Muscle layer of duodenum (tissue), 2 donors: ENCODE data around the gene BEGAIN.

Experiments used
- H3K27ac ChIP-seq: one replicate; pipeline ENCODE4 v1.7.0; 2013; ENCODE audit warnings: mild to moderate bottlenecking, low read length
- H3K27me3 ChIP-seq: one replicate; pipeline ENCODE4 v1.7.0; 2013; ENCODE audit warnings: low read depth, mild to moderate bottlenecking, control low read depth, low read length
- H3K36me3 ChIP-seq, 2 donors: one replicate each; pipeline ENCODE4 v1.7.0; 2013; ENCODE audit warnings: low read length in 2 of 2, control low read depth in 1 of 2, mild to moderate bottlenecking in 1 of 2; ENCODE audit not compliant: insufficient read depth in 2 of 2, control insufficient read depth in 1 of 2
- H3K4me1 ChIP-seq, 2 donors: one replicate each; pipeline ENCODE4 v1.7.0; 2013; ENCODE audit warnings: low read length in 2 of 2, mild to moderate bottlenecking in 2 of 2, control low read depth in 1 of 2, moderate library complexity in 1 of 2; ENCODE audit not compliant: insufficient read depth in 2 of 2, control insufficient read depth in 1 of 2
- H3K4me3 ChIP-seq, 2 donors: one replicate each; pipeline ENCODE4 v1.7.0; 2013; ENCODE audit warnings: low read length in 2 of 2, low read depth in 1 of 2, mild to moderate bottlenecking in 1 of 2
- H3K9me3 ChIP-seq, 2 donors: one replicate each; pipeline ENCODE4 v1.7.0; 2013; ENCODE audit warnings: low read length in 2 of 2, control low read depth in 1 of 2, mild to moderate bottlenecking in 1 of 2; ENCODE audit not compliant: control insufficient read depth in 1 of 2
- donor health status: healthy.

Gene BEGAIN

DNA sequence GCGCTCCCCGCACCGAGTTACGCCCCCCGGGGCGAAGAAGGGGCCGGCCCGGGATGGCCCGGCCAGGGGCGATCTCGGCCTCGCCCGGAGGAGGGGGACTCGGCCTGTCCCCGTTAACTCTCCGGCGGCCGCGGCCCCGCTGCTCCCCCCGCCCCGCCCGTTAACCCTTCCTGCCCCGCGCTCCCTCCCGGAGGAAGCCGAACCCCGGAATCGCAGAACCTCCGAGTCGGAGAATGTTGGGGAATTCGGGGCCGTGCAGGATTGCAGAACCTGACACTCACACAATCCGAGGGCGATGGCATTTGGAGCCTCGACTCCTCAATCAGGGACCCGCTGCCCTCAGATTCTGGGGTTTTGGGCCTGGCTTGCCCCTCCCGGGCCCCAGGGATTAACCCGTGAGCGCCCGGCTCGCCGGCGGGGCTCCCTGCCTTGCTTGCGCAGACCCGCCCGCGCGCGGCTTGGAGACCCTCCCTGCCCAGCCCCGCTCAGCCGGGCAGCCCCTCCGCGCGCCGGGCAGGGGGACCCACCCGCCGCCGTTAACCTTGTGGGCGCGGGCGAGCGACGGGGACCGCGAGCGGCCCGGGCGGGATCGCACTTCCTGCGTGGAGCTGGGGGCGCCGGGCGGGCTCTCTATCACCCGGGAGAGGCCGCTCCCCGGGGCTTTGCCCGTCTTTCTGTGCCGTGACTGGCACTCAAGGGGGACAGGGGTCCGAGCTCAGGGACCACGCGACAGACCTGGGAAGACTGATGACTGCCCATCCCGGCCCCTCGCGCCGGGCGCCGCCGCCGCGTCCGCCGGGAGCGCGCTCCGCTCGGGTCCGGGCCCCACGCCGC lies 18.8 kb downstream of the BEGAIN start:
- no peaks in the 10 kb centered on the region for H3K36me3 ChIP-seq

DNA sequence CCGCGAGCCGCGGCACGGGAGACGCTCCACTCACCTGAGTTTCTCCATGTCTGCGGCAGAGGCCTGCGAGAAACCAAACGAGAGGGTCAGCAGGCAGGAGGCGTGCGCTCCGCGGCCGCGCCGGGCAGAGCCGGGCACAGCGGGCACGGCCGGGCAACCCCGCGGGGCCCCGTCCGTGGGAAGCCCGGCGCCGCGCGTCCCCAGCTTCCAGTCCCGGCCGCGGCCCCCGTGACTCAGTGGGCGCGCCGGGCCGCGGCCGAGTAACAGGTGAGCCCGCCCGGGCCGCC lies 19.4 kb downstream of the BEGAIN start:
- H3K9me3 ChIP-seq = no peaks in the 10 kb centered on the region
- H3K36me3 ChIP-seq = no peaks in the 10 kb centered on the region
- H3K4me1 ChIP-seq = peaks cover 0 to 25% of the 10 kb centered on the region in 2 donors
- no peak overlapping the region for H3K27ac ChIP-seq
- H3K27me3 ChIP-seq = peaks cover 26% of the 10 kb centered on the region
- peak overlapping the region in 1 of 2 donors; percentile 66 for H3K4me3 ChIP-seq

More for the DNA sequence above, 18.8 kb downstream of the BEGAIN start:
- H3K4me1 ChIP-seq = peaks cover 0 to 25% of the 10 kb centered on the region in 2 donors
- no peak overlapping the region for H3K27ac ChIP-seq
- H3K27me3 ChIP-seq = peaks cover 26% of the 10 kb centered on the region
- H3K9me3 ChIP-seq = no peaks in the 10 kb centered on the region
- H3K4me3 ChIP-seq = peak overlapping the region; percentile 30 to 66

DNA sequence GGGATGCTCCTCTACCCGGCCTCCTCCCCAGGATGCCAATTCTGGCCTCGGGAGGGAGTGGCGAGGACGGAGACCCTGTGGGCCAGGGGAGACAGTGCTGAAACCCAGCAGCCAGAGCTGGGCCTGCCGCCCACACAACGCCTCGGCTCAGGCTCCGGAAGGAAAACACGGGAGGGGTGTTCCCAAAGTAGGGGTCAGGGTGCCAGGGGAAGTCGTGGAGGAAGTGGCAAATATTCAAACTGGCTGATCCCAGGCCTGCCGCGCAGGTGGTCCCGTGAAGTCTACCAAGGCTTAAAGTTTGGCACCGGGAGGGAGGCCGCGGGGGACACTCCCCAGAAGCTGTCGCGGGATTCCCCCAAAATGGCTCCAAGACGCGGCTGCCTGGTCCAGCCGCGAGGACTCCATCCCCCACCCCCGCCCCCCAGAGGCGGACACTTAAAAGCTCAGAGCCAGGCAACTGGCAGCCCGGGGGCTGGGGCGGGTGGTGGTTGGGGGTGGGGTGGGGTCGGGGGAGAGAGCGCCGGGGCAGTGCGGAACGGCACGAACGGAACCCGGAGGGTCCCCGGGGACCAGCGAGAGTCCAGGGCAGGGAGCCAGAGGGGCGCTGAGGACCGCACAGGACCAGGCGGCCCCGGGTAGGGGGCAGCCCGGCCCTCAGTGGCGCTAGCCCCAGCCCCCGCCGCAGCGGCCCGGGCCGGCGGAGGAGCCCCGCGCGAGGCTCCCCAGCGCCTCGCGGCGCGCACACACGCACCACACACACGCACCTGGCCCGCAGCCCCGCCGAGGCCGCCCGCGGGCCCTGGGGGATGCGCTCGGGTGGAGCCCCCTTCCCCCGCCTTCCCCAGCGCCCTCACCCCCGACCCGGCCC lies 20.0 kb downstream of the BEGAIN start:
- H3K27me3 ChIP-seq = peaks cover 26% of the 10 kb centered on the region
- H3K27ac ChIP-seq = no peak overlapping the region
- H3K9me3 ChIP-seq = no peaks in the 10 kb centered on the region
- H3K4me3 ChIP-seq = peak overlapping the region in 1 of 2 donors; percentile 66
- no peaks in the 10 kb centered on the region for H3K36me3 ChIP-seq
- H3K4me1 ChIP-seq = peaks cover 0 to 25% of the 10 kb centered on the region in 2 donors

DNA sequence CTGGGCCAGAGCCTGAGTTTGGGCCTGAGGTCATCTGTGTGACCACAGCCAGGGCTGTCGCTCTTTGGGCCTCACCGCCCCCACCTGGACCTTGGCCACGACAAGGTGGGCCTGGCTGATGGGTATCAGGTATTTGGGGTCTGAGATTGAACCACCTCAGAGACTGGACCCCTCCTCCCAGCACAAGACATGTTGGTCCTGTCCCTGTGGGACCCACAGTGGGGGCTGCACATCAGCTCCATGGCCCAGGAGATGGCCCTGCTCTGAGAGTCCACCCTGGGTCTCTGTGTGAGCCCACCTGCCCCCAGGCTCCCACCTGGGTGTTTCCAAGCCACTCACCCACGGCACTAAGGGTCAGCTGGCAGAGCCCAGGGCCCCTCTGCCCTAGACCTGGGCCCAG lies 20.6 kb downstream of the BEGAIN start:
- Histone ChIP-seq H3K4me1 (peaks cover 0 to 25% of the 10 kb centered on the region in 2 donors), H3K27me3 (peaks cover 26% of the 10 kb centered on the region), H3K9me3 (no peaks in the 10 kb centered on the region), H3K36me3 (no peaks in the 10 kb centered on the region), H3K27ac (no peak overlapping the region), H3K4me3 (peak overlapping the region in 1 of 2 donors; percentile 49)

DNA sequence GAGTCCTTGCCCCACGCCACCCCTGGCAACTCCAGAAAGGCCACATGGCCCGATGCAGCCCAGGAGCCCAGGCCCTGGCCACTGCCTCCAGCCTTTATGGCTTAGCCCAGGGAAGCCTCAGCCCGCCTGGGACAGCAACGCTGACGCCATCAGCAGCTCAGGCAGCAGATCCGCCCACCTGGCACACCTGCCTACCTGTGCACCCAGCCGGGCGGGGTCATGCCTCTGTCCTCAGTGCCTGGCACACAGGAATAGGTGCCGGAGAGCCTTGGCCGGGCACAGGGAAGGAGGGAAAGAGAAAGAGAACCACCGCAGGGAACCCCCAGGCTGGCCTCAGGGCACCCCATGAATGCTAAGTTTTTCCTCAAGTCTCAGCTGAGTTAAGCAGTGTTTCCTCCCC lies 21.1 kb downstream of the BEGAIN start:
- H3K27ac ChIP-seq = no peak overlapping the region
- peaks cover 26% of the 10 kb centered on the region for H3K27me3 ChIP-seq
- no peaks in the 10 kb centered on the region for H3K9me3 ChIP-seq
- peaks cover 0 to 25% of the 10 kb centered on the region in 2 donors for H3K4me1 ChIP-seq
- H3K4me3 ChIP-seq = no peak overlapping the region
- no peaks in the 10 kb centered on the region for H3K36me3 ChIP-seq

DNA sequence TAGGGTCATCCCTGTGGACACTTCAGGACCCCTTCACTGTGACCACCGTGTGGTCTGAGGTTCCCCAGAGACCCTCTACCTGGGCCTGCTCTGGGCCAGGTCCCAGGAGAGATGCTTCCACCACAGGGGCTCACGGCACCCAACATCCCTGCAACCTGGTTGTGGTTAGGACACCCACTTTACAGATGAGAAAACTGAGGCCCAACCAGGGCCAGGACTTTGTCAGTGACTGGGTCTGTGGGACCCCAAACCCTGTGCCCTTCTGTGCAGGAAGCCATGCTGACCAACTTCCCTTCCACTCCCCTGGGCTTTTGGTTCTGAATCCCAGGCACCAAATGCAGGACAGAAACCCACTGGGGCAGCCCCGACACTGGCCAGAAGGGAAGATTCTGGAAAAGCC lies 21.6 kb downstream of the BEGAIN start:
- no peaks in the 10 kb centered on the region for H3K9me3 ChIP-seq
- H3K27ac ChIP-seq = no peak overlapping the region
- no peak overlapping the region for H3K4me3 ChIP-seq
- no peaks in the 10 kb centered on the region for H3K36me3 ChIP-seq
- H3K27me3 ChIP-seq = peaks cover 25% of the 10 kb centered on the region
- H3K4me1 ChIP-seq = peaks cover 0 to 25% of the 10 kb centered on the region in 2 donors

DNA sequence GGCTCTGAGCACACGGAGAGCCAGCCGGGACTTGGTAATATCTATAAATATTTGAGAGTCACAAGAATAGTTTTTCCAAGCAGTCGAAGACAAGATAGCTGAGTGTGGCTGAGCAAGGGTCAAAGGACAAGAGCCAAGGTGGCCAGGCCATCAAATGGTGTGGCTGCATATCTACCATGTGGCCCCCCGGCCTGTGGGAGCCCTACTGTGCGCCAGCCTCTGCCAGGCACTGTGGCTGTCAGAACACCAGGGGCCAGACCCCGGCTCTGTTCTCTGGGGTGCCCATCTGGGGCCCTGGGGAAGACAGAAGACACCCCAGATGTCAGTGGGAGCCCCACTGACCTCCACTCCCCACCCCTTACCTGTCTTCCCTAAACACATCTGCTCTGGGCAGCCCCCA lies 22.7 kb downstream of the BEGAIN start:
- H3K27me3 ChIP-seq = peaks cover 16% of the 10 kb centered on the region
- H3K4me3 ChIP-seq = no peak overlapping the region
- H3K9me3 ChIP-seq = no peaks in the 10 kb centered on the region
- H3K36me3 ChIP-seq = no peaks in the 10 kb centered on the region
- peaks cover 0 to 24% of the 10 kb centered on the region in 2 donors for H3K4me1 ChIP-seq
- no peak overlapping the region for H3K27ac ChIP-seq

DNA sequence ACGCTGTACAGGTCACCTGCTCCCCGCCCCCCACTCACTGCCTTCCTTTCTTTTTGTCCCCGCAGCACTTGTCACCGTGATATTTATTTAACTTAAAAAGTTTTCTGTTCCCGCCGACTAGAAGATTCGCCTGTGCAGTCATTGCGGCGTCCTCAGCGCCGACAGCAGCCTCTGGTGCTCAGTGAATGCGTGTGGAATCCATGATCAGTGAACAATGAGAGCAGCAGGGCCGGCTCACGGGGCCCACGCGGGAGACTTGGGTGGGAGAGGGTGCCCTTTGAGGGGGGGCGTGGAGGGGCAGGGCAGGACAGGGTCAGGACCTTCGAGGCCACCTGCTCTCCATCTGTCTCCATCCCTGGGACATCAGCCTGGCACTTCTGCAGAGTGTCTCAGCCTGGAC lies 24.5 kb downstream of the BEGAIN start:
- peaks cover 8% of the 10 kb centered on the region for H3K27me3 ChIP-seq
- H3K9me3 ChIP-seq = no peaks in the 10 kb centered on the region
- no peaks in the 10 kb centered on the region for H3K36me3 ChIP-seq
- H3K4me3 ChIP-seq = no peak overlapping the region
- H3K4me1 ChIP-seq = peaks cover 0 to 9% of the 10 kb centered on the region in 2 donors
- H3K27ac ChIP-seq = no peak overlapping the region

DNA sequence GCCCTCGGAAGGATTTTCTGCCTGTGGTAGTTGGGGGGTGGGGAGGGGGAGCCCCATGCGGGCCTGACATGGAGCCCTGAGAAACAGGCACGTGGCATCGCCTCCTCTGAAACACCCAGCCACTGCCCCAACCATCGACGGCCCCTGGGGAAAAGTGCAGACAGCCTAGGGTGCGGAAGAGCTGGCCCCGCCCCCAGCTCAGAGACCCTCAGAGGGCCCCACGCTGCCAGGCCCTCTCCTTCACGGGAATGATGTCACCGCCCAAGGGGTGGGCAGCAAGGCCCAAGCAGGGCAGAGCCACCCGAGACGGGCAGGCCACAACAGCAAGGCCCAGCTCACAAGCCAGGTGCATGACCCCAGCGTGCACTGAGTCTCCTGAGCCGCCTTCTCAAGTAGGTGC lies 26.2 kb downstream of the BEGAIN start:
- no peaks in the 10 kb centered on the region for H3K36me3 ChIP-seq
- no peaks in the 10 kb centered on the region for H3K9me3 ChIP-seq
- no peaks in the 10 kb centered on the region for H3K27me3 ChIP-seq
- no peak overlapping the region for H3K4me3 ChIP-seq
- H3K27ac ChIP-seq = no peak overlapping the region
- no peaks in the 10 kb centered on the region for H3K4me1 ChIP-seq

DNA sequence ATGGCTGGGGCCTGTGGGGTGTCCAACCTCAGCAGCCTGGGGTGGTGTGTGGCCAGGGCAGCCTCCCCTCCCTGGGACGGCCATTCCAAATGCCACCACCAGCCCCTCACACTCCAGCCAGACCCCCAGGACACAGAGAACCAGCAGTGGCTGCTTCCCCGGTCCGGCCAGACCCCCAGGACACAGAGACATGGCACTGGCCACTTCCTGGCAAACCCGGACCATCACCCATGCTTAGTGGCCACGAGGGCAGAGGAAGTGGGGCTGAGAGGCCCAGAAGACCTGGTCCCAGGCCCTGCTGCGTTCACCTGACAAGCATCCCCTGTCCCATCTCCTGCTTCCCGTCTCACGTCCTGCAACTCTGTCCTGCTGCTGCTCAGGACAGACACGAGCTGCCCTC lies 26.7 kb downstream of the BEGAIN start:
- H3K4me3 ChIP-seq = no peak overlapping the region
- H3K4me1 ChIP-seq = no peaks in the 10 kb centered on the region
- no peaks in the 10 kb centered on the region for H3K27me3 ChIP-seq

DNA sequence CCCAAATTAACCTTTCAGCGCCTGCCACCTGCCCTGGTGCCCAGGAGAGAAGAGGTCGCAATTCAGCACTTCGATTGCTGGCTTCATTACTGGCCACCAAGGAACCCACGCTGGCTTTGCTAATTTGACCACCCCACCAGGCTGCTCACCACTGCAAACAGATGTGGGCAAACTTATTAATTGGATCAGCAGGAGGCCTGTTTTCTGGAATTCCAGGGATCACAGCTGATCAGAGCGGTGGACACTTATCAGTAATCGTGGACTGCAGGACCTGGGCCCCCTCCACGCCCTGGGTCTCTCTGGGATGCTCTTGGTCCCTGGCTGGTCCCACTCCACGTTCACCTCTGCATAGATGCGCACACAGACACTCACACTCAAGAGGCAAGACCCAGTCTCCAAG lies 27.8 kb downstream of the BEGAIN start:
- no peaks in the 10 kb centered on the region for H3K36me3 ChIP-seq
- H3K9me3 ChIP-seq = no peaks in the 10 kb centered on the region
- H3K4me3 ChIP-seq = no peak overlapping the region
- no peak overlapping the region for H3K27ac ChIP-seq
- no peaks in the 10 kb centered on the region for H3K4me1 ChIP-seq
- H3K27me3 ChIP-seq = no peaks in the 10 kb centered on the region

More for the DNA sequence above, 26.7 kb downstream of the BEGAIN start:
- no peak overlapping the region for H3K27ac ChIP-seq
- H3K36me3 ChIP-seq = no peaks in the 10 kb centered on the region
- no peaks in the 10 kb centered on the region for H3K9me3 ChIP-seq
